Measurements from ENCODE around the gene IGSF21. TPM values are rescaled to one million over a fixed set of nuclear protein-coding genes. Genes with fewer than 3 reads are reported as not detected.

The IGSF21 gene
- total and polyA plus RNA-seq, 10 of the 15 experiments (the other 5 are each of a cell fraction or from before 2014, with no cell fraction given) = 0.03 to 0.49 TPM; not detected in 8

DNA sequence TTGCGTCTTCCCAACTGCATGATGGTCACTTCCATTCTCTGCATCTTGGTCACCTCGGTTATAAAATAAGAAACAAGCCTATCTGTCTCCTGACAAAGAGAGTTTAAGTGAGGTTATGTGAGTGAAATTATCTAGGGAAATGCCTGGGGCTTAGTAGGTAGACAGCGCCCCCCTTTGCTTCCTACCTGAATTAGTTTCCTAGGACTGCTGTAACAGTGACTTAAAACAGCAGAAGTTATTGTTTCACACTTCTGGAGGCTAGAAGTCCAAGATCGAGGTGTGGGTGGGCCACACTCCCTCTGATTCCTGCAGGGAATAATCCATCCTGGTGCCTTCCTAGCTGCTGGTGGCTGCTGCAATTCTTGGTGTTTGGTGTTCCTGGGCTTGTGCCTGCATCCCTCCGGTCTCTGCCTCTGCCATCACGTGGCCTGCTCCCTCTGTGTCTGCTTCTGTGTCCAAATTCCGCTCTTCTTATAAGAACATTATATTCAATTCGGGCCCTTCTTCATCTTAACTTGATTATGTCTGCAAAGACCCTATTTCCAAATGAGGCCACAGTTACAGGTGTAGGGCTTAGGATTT is 92.6 kb downstream of the IGSF21 start:
- in situ Hi-C loops (cut with MboI) (no loop called here), intact Hi-C loops (cut with micrococcal nuclease; ENCODE audit: unreplicated experiment) (no loop called here)
- BruUV-seq (replicated peaks) = no TSS peak
- no peak overlapping the region for H3K9ac ChIP-seq (ENCODE audit: control insufficient read depth, insufficient read depth, low read length)
- H4K20me1 ChIP-seq (ENCODE audit: control insufficient read depth, insufficient read depth) = no peaks in the 10 kb centered on the region
- 22% methylated on average over 8 of the region's 8 CpGs for WGBS (ENCODE audit: insufficient coverage, insufficient replicate concordance, low lambda C conversion rate, missing lambda C conversion rate)
- no peak for DNase-seq (ENCODE audit: low read depth, low spot score)
- H3K27ac ChIP-seq (ENCODE audit: control insufficient read depth, insufficient read depth) = no peak overlapping the region
- POLR2A ChIA-PET = no interaction called here
- no peak for FAIRE-seq
- TF ChIP-seq ZNF24 (IDR thresholded peaks at IDR 0.05) (no peak), EZH2 (IDR thresholded peaks at IDR 0.05; ENCODE audit: borderline replicate concordance, control insufficient read depth, low read depth, low read length) (no peak), EGR1 (IDR thresholded peaks at IDR 0.05; ENCODE audit: borderline replicate concordance in 1 of 2, low read depth in 2 of 2, low read length in 2 of 2) (no peak), STAT3 (IDR thresholded peaks at IDR 0.05; ENCODE audit: low read depth, low read length) (no peak), ZSCAN29 (IDR thresholded peaks at IDR 0.05) (no peak)
- ATAC-seq = no peak
- no peaks in the 10 kb centered on the region for H3K36me3 ChIP-seq (ENCODE audit: control insufficient read depth in 2 of 2, insufficient read depth in 2 of 2, low read length in 1 of 2)
- H3K27me3 ChIP-seq (replicated peaks in 1 of 2; ENCODE audit: control insufficient read depth in 2 of 2, insufficient read depth in 2 of 2, low read length in 1 of 2) = peaks cover 2 to 4% of the 10 kb centered on the region in 2 experiments; a peak in 2 of 4 replicates
- no peaks in the 10 kb centered on the region; the same call in 2 of the 3 replicates for H3K9me3 ChIP-seq (replicated peaks; ENCODE audit: control insufficient read depth, insufficient read depth, low read length)
- RAD21 ChIA-PET (ENCODE audit: unreplicated experiment) = no interaction called here
- CTCF ChIA-PET = no interaction called here
- no peaks in the 10 kb centered on the region for H3K4me1 ChIP-seq (ENCODE audit: control insufficient read depth, insufficient read depth, low read length)
- H3K4me3 ChIP-seq = no peak overlapping the region
- no peak overlapping the region for H3K4me2 ChIP-seq (ENCODE audit: control insufficient read depth, insufficient read depth)
- H2AFZ ChIP-seq (ENCODE audit: control insufficient read depth, low read depth, low read length) = no peak overlapping the region
- no peaks in the 10 kb centered on the region for H3K79me2 ChIP-seq (ENCODE audit: control insufficient read depth, insufficient read depth, low read length)
- SMC1A ChIA-PET (ENCODE audit: uncharacterized antibody, unreplicated experiment) = no interaction called here

DNA sequence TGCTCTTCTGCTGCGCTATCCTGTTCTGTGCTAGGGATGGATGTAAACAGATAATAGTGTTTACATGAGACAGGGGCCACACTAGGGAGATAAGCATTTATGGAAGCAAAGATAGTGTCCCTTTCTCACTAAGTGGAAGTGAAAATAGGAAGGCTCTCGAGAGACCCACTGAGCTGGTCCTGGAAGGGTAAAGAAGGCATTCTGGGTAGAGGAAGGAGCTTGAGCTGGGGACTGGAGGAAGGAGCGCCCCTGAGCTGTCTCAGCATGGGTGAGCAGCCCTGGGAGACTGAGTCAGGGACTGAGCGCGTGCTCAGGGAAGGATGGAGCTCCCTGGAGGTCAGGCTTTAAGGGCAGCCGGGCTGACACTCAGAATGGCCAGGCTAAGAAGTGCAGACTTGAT is 93.3 kb downstream of the IGSF21 start:
- DNase-seq (ENCODE audit: low read depth, low spot score) (no peak), FAIRE-seq (no peak), ATAC-seq (no peak)
- H3K79me2 ChIP-seq (ENCODE audit: control insufficient read depth, insufficient read depth, low read length) = no peaks in the 10 kb centered on the region
- no peak overlapping the region for H3K4me3 ChIP-seq
- H3K4me2 ChIP-seq (ENCODE audit: control insufficient read depth, insufficient read depth) = no peak overlapping the region
- intact Hi-C loops (cut with micrococcal nuclease; ENCODE audit: unreplicated experiment) (no loop called here), in situ Hi-C loops (cut with MboI) (no loop called here)
- ChIA-PET SMC1A (ENCODE audit: uncharacterized antibody, unreplicated experiment) (no interaction called here), RAD21 (ENCODE audit: unreplicated experiment) (no interaction called here), CTCF (no interaction called here), POLR2A (no interaction called here)
- no peaks in the 10 kb centered on the region for H4K20me1 ChIP-seq (ENCODE audit: control insufficient read depth, insufficient read depth)
- H2AFZ ChIP-seq (ENCODE audit: control insufficient read depth, low read depth, low read length) = no peak overlapping the region
- H3K36me3 ChIP-seq (ENCODE audit: control insufficient read depth in 2 of 2, insufficient read depth in 2 of 2, low read length in 1 of 2) = no peaks in the 10 kb centered on the region
- peaks cover 2 to 4% of the 10 kb centered on the region in 2 experiments; a peak in 2 of 4 replicates for H3K27me3 ChIP-seq (replicated peaks in 1 of 2; ENCODE audit: control insufficient read depth in 2 of 2, insufficient read depth in 2 of 2, low read length in 1 of 2)
- H3K27ac ChIP-seq (ENCODE audit: control insufficient read depth, insufficient read depth) = no peak overlapping the region
- H3K9me3 ChIP-seq (replicated peaks; ENCODE audit: control insufficient read depth, insufficient read depth, low read length) = no peaks in the 10 kb centered on the region
- H3K9ac ChIP-seq (ENCODE audit: control insufficient read depth, insufficient read depth, low read length) = no peak overlapping the region
- WGBS (ENCODE audit: insufficient coverage, insufficient replicate concordance, low lambda C conversion rate, missing lambda C conversion rate) = 10% methylated on average over 6 of the region's 6 CpGs
- BruUV-seq (replicated peaks) = no TSS peak
- H3K4me1 ChIP-seq (ENCODE audit: control insufficient read depth, insufficient read depth, low read length) = no peaks in the 10 kb centered on the region
- TF ChIP-seq ESRRA (IDR thresholded peaks at IDR 0.05; ENCODE audit: low read length) (no peak), STAT3 (IDR thresholded peaks at IDR 0.05; ENCODE audit: low read depth, low read length) (no peak), CHD4 (IDR thresholded peaks at IDR 0.05) (no peak), SP1 (IDR thresholded peaks at IDR 0.05; ENCODE audit: low read depth, low read length) (no peak), NR2C1 (IDR thresholded peaks at IDR 0.05) (no peak), KDM1A (IDR thresholded peaks at IDR 0.05; ENCODE audit: borderline replicate concordance) (no peak), FOXK2 (IDR thresholded peaks at IDR 0.05) (no peak)
- TF ChIP-seq, protein P1, sequence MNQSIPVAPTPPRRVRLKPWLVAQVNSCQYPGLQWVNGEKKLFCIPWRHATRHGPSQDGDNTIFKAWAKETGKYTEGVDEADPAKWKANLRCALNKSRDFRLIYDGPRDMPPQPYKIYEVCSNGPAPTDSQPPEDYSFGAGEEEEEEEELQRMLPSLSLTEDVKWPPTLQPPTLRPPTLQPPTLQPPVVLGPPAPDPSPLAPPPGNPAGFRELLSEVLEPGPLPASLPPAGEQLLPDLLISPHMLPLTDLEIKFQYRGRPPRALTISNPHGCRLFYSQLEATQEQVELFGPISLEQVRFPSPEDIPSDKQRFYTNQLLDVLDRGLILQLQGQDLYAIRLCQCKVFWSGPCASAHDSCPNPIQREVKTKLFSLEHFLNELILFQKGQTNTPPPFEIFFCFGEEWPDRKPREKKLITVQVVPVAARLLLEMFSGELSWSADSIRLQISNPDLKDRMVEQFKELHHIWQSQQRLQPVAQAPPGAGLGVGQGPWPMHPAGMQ (IDR thresholded peaks at IDR 0.05; ENCODE audit: borderline replicate concordance) = no peak
- TF ChIP-seq, protein P2, sequence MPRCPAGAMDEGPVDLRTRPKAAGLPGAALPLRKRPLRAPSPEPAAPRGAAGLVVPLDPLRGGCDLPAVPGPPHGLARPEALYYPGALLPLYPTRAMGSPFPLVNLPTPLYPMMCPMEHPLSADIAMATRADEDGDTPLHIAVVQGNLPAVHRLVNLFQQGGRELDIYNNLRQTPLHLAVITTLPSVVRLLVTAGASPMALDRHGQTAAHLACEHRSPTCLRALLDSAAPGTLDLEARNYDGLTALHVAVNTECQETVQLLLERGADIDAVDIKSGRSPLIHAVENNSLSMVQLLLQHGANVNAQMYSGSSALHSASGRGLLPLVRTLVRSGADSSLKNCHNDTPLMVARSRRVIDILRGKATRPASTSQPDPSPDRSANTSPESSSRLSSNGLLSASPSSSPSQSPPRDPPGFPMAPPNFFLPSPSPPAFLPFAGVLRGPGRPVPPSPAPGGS (IDR thresholded peaks at IDR 0.05; ENCODE audit: borderline replicate concordance, insufficient read depth, low read depth, low read length, poor library complexity, severe bottlenecking) = no peak

Data from GM12878 (cell line).